H9 (cell line): ENCODE data around the gene DOCK10. TPM values are rescaled to one million over a fixed set of nuclear protein-coding genes. Genes with fewer than 3 reads are reported as not detected.

Source experiments
- DNase-seq: peaks from one replicate; pipeline ENCODE4 v3.0.0-alpha.2; 2017
- H2AFZ ChIP-seq: one replicate; pipeline ENCODE4 v1.6.1; 2013; ENCODE audit warnings: mild to moderate bottlenecking, low read length, control low read depth, moderate library complexity
- H2AK5ac ChIP-seq: 2 replicates; pipeline ENCODE4 v1.6.1; 2013; ENCODE audit warnings: low read length, control low read depth, mixed read lengths; ENCODE audit not compliant: insufficient read length
- H2BK120ac ChIP-seq: one replicate; pipeline ENCODE4 v1.6.1; 2013; ENCODE audit warnings: low read depth, mild to moderate bottlenecking, low read length, control low read depth, inconsistent platforms; ENCODE audit not compliant: poor library complexity, severe bottlenecking
- H2BK12ac ChIP-seq: 2 replicates; pipeline ENCODE4 v1.6.1; 2013; ENCODE audit warnings: low read length, control low read depth, mixed read lengths, low read depth; ENCODE audit not compliant: insufficient read length
- H2BK15ac ChIP-seq: 2 replicates; pipeline ENCODE4 v1.6.1; 2013; ENCODE audit warnings: low read depth, low read length, control low read depth
- H2BK20ac ChIP-seq: one replicate; pipeline ENCODE4 v1.6.1; 2013; ENCODE audit warnings: low read depth, mild to moderate bottlenecking, low read length, control low read depth, inconsistent platforms; ENCODE audit not compliant: poor library complexity, severe bottlenecking
- H2BK5ac ChIP-seq: 2 replicates; pipeline ENCODE4 v1.6.1; 2013; ENCODE audit warnings: low read length, control low read depth, mixed read lengths; ENCODE audit not compliant: insufficient read length
- H3K14ac ChIP-seq: 2 replicates; pipeline ENCODE4 v1.6.1; 2013; ENCODE audit warnings: low read length, control low read depth; ENCODE audit not compliant: insufficient read depth
- H3K18ac ChIP-seq: 2 replicates; pipeline ENCODE4 v1.6.1; 2013; ENCODE audit warnings: low read depth, mild to moderate bottlenecking, mixed read lengths, low read length, control low read depth; ENCODE audit not compliant: insufficient read length
- H3K23ac ChIP-seq: 2 replicates; pipeline ENCODE4 v1.6.1; 2013; ENCODE audit warnings: low read length, control low read depth, mixed read lengths, low read depth; ENCODE audit not compliant: insufficient read length
- H3K23me2 ChIP-seq: 2 replicates; pipeline ENCODE4 v1.6.1; 2013; ENCODE audit warnings: low read depth, mild to moderate bottlenecking, mixed read lengths, low read length, control low read depth; ENCODE audit not compliant: insufficient read length, poor library complexity, severe bottlenecking
- H3K27ac ChIP-seq: 2 replicates; pipeline ENCODE4 v1.5.1; 2013; ENCODE audit warnings: low read length, control low read depth, mixed read lengths, low read depth; ENCODE audit not compliant: insufficient read length
- H3K27me3 ChIP-seq: 2 replicates; pipeline ENCODE4 v1.6.1; 2013; ENCODE audit warnings: low read length, control low read depth, inconsistent platforms; ENCODE audit not compliant: insufficient read depth
- H3K4ac ChIP-seq: 2 replicates; pipeline ENCODE4 v1.6.1; 2013; ENCODE audit warnings: low read depth, mild to moderate bottlenecking, control low read depth, inconsistent platforms, low read length, moderate library complexity
- H3K4me1 ChIP-seq: 2 replicates; pipeline ENCODE4 v1.6.1; 2013; ENCODE audit warnings: low read length, control low read depth, inconsistent platforms; ENCODE audit not compliant: insufficient read depth
- H3K4me2 ChIP-seq: 2 replicates; pipeline ENCODE4 v1.6.1; 2013; ENCODE audit warnings: low read length, control low read depth, mixed read lengths; ENCODE audit not compliant: insufficient read length, insufficient read depth
- H3K56ac ChIP-seq: 2 replicates; pipeline ENCODE4 v1.6.1; 2013; ENCODE audit warnings: low read depth, mild to moderate bottlenecking, mixed read lengths, low read length, control low read depth; ENCODE audit not compliant: insufficient read length
- H3K79me1 ChIP-seq: 2 replicates; pipeline ENCODE4 v1.6.1; 2013; ENCODE audit warnings: low read depth, mild to moderate bottlenecking, moderate library complexity, low read length, control low read depth, inconsistent platforms; ENCODE audit not compliant: insufficient read depth, poor library complexity, severe bottlenecking
- H3K79me2 ChIP-seq: 2 replicates; pipeline ENCODE4 v1.6.1; 2013; ENCODE audit warnings: low read length, control low read depth, inconsistent platforms; ENCODE audit not compliant: insufficient read depth
- H3K9ac ChIP-seq: 2 replicates; pipeline ENCODE4 v1.6.1; 2013; ENCODE audit warnings: low read length, control low read depth, mixed read lengths; ENCODE audit not compliant: insufficient read length; ENCODE audit errors: extremely low read depth
- H3K9me3 ChIP-seq: one replicate; pipeline ENCODE4 v1.6.1; 2013; ENCODE audit warnings: low read depth, low read length, inconsistent platforms; ENCODE audit not compliant: control insufficient read depth
- H3T11ph ChIP-seq: one replicate; pipeline ENCODE4 v1.6.1; 2013; ENCODE audit warnings: mild to moderate bottlenecking, low read length, control low read depth, inconsistent platforms
- H4K20me1 ChIP-seq: one replicate; pipeline ENCODE4 v1.6.1; 2013; ENCODE audit not compliant: control insufficient read depth, insufficient read length, insufficient read depth
- H4K5ac ChIP-seq: 2 replicates; pipeline ENCODE4 v1.6.1; 2013; ENCODE audit warnings: low read depth, mild to moderate bottlenecking, mixed read lengths, low read length, control low read depth; ENCODE audit not compliant: insufficient read length
- H4K8ac ChIP-seq: replicated peaks from 2 replicates; pipeline ENCODE4 v1.6.1; 2013; ENCODE audit warnings: low read length, control low read depth, mixed read lengths, low read depth; ENCODE audit not compliant: insufficient read length
- H4K91ac ChIP-seq: 2 replicates; pipeline ENCODE4 v1.6.1; 2013; ENCODE audit warnings: low read depth, mild to moderate bottlenecking, moderate library complexity, mixed read lengths, low read length, control low read depth; ENCODE audit not compliant: insufficient read length
- H3K27ac Mint-ChIP-seq, 3 experiments: 2 replicates in 2 of 3; 3 replicates in 1 of 3; pipeline ENCODE4 v1.8.0; 2020 to 2021; ENCODE audit warnings: mixed read lengths in 3 of 3, mild to moderate bottlenecking in 1 of 3, moderate library complexity in 1 of 3
- H3K27me3 Mint-ChIP-seq: 2 replicates; pipeline ENCODE4 v1.8.0; 2021; ENCODE audit warnings: low read depth, mild to moderate bottlenecking, moderate library complexity, mixed read lengths
- H3K36me3 Mint-ChIP-seq, 3 experiments: 2 replicates in 2 of 3; 3 replicates in 1 of 3; pipeline ENCODE4 v1.8.0; 2020 to 2021; ENCODE audit warnings: low read depth in 3 of 3, mixed read lengths in 3 of 3; ENCODE audit not compliant: insufficient read depth in 1 of 3
- H3K4me1 Mint-ChIP-seq, 2 experiments: 2 replicates each; pipeline ENCODE4 v1.8.0; 2020; ENCODE audit warnings: mixed read lengths in 2 of 2
- H3K4me3 Mint-ChIP-seq, 2 experiments: 2 replicates in 1 of 2; 3 replicates in 1 of 2; pipeline ENCODE4 v1.8.0; 2020 to 2021; ENCODE audit warnings: mild to moderate bottlenecking in 2 of 2, mixed read lengths in 2 of 2, moderate library complexity in 1 of 2
- H3K9me3 Mint-ChIP-seq, 2 experiments: 2 replicates in 1 of 2; 3 replicates in 1 of 2; pipeline ENCODE4 v1.8.0; 2020; ENCODE audit warnings: mild to moderate bottlenecking in 2 of 2, mixed read lengths in 2 of 2, moderate library complexity in 1 of 2
- WGBS: extraction: QIAGEN DNeasy Blood & Tissue Kit; methylation state at CpG from one replicate; pipeline ENCODE4 v1.1.7; 2013; ENCODE audit warnings: missing lambda C conversion rate, low lambda C conversion rate, mixed read lengths; ENCODE audit not compliant: insufficient read length; ENCODE audit errors: extremely low coverage; 5-methylcytosine and 5-hydroxymethylcytosine counted together
- total RNA-seq: library from RNA; stranded (reverse); gene quantifications from 2 replicates; pipeline ENCODE4 v1.2.1, GENCODE V29; 2021
- TF ChIP-seq, protein P1 (sequence below): fragments of 200-600 bp; sonication (generic); conservative IDR thresholded peaks from 3 replicates; pipeline ENCODE4 v1.8.0; 2021; ENCODE audit warnings: antibody characterized with exemption, mild to moderate bottlenecking

The DOCK10 gene
- total RNA-seq, 1 experiment from 2014 or later: 0.79 TPM

DNA sequence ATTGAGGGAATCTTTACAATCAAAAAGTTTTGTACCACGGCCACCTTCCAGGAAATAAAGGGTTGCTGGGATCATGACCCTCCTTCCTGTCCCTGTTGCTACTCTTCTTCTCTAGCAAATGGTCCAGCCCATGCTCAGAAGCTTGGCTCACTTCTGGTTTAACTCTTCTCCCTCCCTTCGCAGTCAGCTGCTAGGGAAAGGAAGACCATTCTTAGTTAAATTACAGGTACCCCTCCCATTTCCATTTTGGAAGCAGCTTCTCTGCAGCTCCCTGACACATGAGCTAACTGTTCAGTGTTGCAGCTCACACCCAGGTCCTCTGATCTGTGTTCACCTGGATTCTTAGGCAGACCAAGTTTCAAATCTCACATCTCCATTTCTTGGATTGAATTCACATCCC lies 100.3 kb downstream of the DOCK10 start:
- Histone ChIP-seq H3K18ac (no peak overlapping the region), H3K23me2 (no peaks in the 10 kb centered on the region), H3K79me1 (no peaks in the 10 kb centered on the region), H4K20me1 (no peaks in the 10 kb centered on the region), H2BK5ac (no peak overlapping the region), H4K8ac (no peak overlapping the region), H3K56ac (no peak overlapping the region), H2AK5ac (no peak overlapping the region), H4K5ac (no peak overlapping the region), H3K9ac (no peak overlapping the region), H3K27me3 (no peaks in the 10 kb centered on the region), H2BK20ac (no peak overlapping the region), H4K91ac (no peak overlapping the region), H3K23ac (no peak overlapping the region), H2BK15ac (no peak overlapping the region), H3K79me2 (no peaks in the 10 kb centered on the region), H3K4ac (no peak overlapping the region), H2BK120ac (no peak overlapping the region), H3K9me3 (no peaks in the 10 kb centered on the region), H2BK12ac (no peak overlapping the region), H2AFZ (peak overlapping the region; percentile 52), H3T11ph (no peak overlapping the region), H3K14ac (no peak overlapping the region), H3K4me1 (peaks cover 8% of the 10 kb centered on the region), H3K4me2 (peak overlapping the region; percentile 13), H3K27ac (no peak overlapping the region)
- no peaks in the 10 kb centered on the region for H3K9me3 Mint-ChIP-seq
- H3K4me3 Mint-ChIP-seq: no peak overlapping the region
- DNase-seq: peak; percentile 36
- TF ChIP-seq, protein P1, sequence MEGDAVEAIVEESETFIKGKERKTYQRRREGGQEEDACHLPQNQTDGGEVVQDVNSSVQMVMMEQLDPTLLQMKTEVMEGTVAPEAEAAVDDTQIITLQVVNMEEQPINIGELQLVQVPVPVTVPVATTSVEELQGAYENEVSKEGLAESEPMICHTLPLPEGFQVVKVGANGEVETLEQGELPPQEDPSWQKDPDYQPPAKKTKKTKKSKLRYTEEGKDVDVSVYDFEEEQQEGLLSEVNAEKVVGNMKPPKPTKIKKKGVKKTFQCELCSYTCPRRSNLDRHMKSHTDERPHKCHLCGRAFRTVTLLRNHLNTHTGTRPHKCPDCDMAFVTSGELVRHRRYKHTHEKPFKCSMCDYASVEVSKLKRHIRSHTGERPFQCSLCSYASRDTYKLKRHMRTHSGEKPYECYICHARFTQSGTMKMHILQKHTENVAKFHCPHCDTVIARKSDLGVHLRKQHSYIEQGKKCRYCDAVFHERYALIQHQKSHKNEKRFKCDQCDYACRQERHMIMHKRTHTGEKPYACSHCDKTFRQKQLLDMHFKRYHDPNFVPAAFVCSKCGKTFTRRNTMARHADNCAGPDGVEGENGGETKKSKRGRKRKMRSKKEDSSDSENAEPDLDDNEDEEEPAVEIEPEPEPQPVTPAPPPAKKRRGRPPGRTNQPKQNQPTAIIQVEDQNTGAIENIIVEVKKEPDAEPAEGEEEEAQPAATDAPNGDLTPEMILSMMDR: no peak
- no peaks in the 10 kb centered on the region; a peak in 1 of 7 replicates for H3K36me3 Mint-ChIP-seq
- H3K4me1 Mint-ChIP-seq: peaks cover 32 to 36% of the 10 kb centered on the region in 2 experiments
- no peaks in the 10 kb centered on the region for H3K27me3 Mint-ChIP-seq
- H3K27ac Mint-ChIP-seq: peak overlapping the region in 2 of 3 experiments; percentile 33 to 53; a peak in 3 of 7 replicates
- no CpG with 5 or more reads among the region's 2 CpGs for WGBS
